Stimulated activated naive B cell treated with anti-CD40 and anti-IgM and Interleukin-4, amounts not matched to agents 10 μg/mL and 1 μg/mL and 100 μg/mL, for 72 hours (primary cell): ENCODE results near the gene SLC25A3.
"Not testable (repeated sequence)": the region's sequence is repeated elsewhere in the genome, so short reads cannot be mapped to it uniquely, and the experiment has no call there.

ENCODE experiments used
- ATAC-seq, 2 donors: fragments of 150-1000 bp; cut with Tn5 transposase; replicated peaks; 2 replicates each; pipeline ENCODE4 v1.10.0; 2021; ENCODE audit warnings: moderate library complexity in 1 of 2
- DNase-seq: peaks from one replicate; pipeline ENCODE4 v3.0.0; 2021
- H3K27ac Mint-ChIP-seq: one replicate; pipeline ENCODE4 v1.8.0; 2022; ENCODE audit warnings: mild to moderate bottlenecking, mixed read lengths
- H3K27me3 Mint-ChIP-seq, 2 donors: one replicate each; pipeline ENCODE4 v1.8.0; 2022; ENCODE audit warnings: mixed read lengths in 2 of 2
- H3K36me3 Mint-ChIP-seq, 2 donors: one replicate each; pipeline ENCODE4 v1.8.0; 2022; ENCODE audit warnings: mixed read lengths in 2 of 2, mild to moderate bottlenecking in 1 of 2
- H3K4me1 Mint-ChIP-seq, 2 donors: one replicate each; pipeline ENCODE4 v1.8.0; 2022; ENCODE audit warnings: mixed read lengths in 2 of 2, mild to moderate bottlenecking in 1 of 2
- H3K4me3 Mint-ChIP-seq, 2 donors: one replicate each; pipeline ENCODE4 v1.8.0; 2022; ENCODE audit warnings: mild to moderate bottlenecking in 2 of 2, mixed read lengths in 2 of 2, moderate library complexity in 1 of 2
- H3K9me3 Mint-ChIP-seq, 2 donors: one replicate each; pipeline ENCODE4 v1.8.0; 2022; ENCODE audit warnings: mixed read lengths in 2 of 2, mild to moderate bottlenecking in 1 of 2

The SLC25A3 gene

DNA sequence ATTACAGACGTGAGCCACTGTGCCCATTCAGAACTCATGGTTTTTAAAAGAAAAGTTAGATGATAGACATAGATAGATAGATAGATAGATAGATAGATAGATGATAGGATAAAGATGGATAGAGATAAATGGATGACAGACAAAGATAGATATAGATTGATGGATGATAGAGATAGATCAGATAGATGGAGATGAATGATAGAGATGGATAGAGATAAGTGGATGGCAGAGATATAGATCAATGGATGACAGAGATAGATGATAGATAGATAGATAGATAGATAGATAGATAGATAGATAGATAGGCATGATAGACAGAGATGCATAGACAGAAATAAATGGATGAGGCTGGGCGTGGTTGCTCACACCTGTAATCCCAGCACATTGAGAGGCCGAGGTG is 13.7 kb upstream of the SLC25A3 start:
- H3K27me3 Mint-ChIP-seq = peaks cover 0 to 7% of the 10 kb centered on the region in 2 donors
- ATAC-seq (no peak), DNase-seq (no peak)
- H3K9me3 Mint-ChIP-seq = peaks cover 0 to 2% of the 10 kb centered on the region in 2 donors
- no peaks in the 10 kb centered on the region for H3K4me1 Mint-ChIP-seq
- no peak overlapping the region for H3K27ac Mint-ChIP-seq
- no peaks in the 10 kb centered on the region for H3K36me3 Mint-ChIP-seq
- no peak overlapping the region for H3K4me3 Mint-ChIP-seq

GRCh38 chr12:98580695-98581094 is 12.8 kb upstream of the SLC25A3 start:
- ATAC-seq (no peak), DNase-seq (no peak)
- no peaks in the 10 kb centered on the region for H3K4me1 Mint-ChIP-seq
- no peak overlapping the region for H3K27ac Mint-ChIP-seq
- peaks cover 0 to 7% of the 10 kb centered on the region in 2 donors for H3K27me3 Mint-ChIP-seq
- peaks cover 0 to 2% of the 10 kb centered on the region in 2 donors for H3K9me3 Mint-ChIP-seq
- no peaks in the 10 kb centered on the region for H3K36me3 Mint-ChIP-seq
- no peak overlapping the region for H3K4me3 Mint-ChIP-seq

GRCh38 chr12:98581101-98581500 is 12.4 kb upstream of the SLC25A3 start:
- Mint-ChIP-seq H3K36me3 (no peaks in the 10 kb centered on the region), H3K9me3 (peaks cover 0 to 2% of the 10 kb centered on the region in 2 donors), H3K4me1 (no peaks in the 10 kb centered on the region), H3K27ac (no peak overlapping the region), H3K4me3 (no peak overlapping the region), H3K27me3 (peaks cover 0 to 7% of the 10 kb centered on the region in 2 donors)
- no peak for ATAC-seq
- no peak for DNase-seq

DNA sequence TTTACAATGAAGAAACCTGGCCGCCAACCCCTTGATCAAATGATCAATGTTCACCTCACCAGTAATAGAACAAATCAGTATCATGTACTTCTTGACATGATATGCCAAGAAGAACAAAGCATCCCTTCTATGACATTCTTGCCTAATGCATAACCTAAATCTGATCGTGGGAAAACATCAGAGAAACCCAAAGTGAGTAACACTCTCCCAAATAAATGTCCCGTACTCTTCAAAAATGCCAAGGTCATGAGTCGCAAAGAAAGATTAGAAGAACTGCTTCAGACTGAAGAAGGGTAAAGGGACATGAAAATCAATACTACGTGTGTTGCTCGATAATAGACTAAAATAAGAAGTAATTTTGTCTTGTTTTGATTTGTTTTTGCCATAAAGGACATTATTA is 11.4 kb upstream of the SLC25A3 start:
- Mint-ChIP-seq H3K4me1 (no peaks in the 10 kb centered on the region), H3K4me3 (no peak overlapping the region), H3K27me3 (peaks cover 0 to 3% of the 10 kb centered on the region in 2 donors), H3K36me3 (no peaks in the 10 kb centered on the region), H3K9me3 (no peaks in the 10 kb centered on the region), H3K27ac (no peak overlapping the region)
- ATAC-seq (no peak), DNase-seq (no peak)

- no peak overlapping the region for H3K4me3 Mint-ChIP-seq
- H3K9me3 Mint-ChIP-seq = no peaks in the 10 kb centered on the region
- H3K4me1 Mint-ChIP-seq = no peaks in the 10 kb centered on the region
- ATAC-seq (no peak), DNase-seq (no peak)
- no peaks in the 10 kb centered on the region for H3K36me3 Mint-ChIP-seq
- peaks cover 0 to 3% of the 10 kb centered on the region in 2 donors for H3K27me3 Mint-ChIP-seq
- no peak overlapping the region for H3K27ac Mint-ChIP-seq
Measured at GRCh38 chr12:98587084-98587483, 6.4 kb upstream of the SLC25A3 start.

DNA sequence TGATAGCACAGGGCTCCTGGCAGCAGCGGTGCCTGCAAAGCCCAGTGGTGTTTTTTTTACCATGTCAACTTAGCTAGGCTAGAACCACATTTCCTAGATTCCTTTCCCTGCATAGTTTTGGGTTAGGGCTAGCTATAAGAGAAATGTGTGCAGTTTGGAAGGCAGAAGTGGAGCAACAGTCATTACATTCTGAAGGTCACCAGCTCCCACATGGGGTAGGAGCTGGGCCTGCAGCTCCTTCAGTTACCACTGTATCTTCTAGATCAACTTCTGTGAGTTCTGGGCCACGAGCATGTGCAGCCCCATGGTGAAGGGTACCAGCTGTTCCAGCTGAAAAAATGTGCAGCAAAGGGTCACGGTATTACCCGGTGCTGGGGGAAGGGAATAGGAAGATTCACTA is 2.3 kb upstream of the SLC25A3 start:
- H3K27me3 Mint-ChIP-seq = no peaks in the 10 kb centered on the region
- no peak for ATAC-seq
- H3K36me3 Mint-ChIP-seq = peaks cover 12 to 21% of the 10 kb centered on the region in 2 donors
- H3K9me3 Mint-ChIP-seq = no peaks in the 10 kb centered on the region
- H3K27ac Mint-ChIP-seq = no peak overlapping the region
- DNase-seq = no peak
- H3K4me1 Mint-ChIP-seq = peaks cover 5 to 23% of the 10 kb centered on the region in 2 donors
- H3K4me3 Mint-ChIP-seq = no peak overlapping the region

GRCh38 chr12:98592825-98593322 is 612 bp upstream of the SLC25A3 start:
- Mint-ChIP-seq H3K4me3 (peak overlapping the region; percentile 94 to 95), H3K36me3 (peaks cover 12 to 24% of the 10 kb centered on the region in 2 donors), H3K9me3 (no peaks in the 10 kb centered on the region), H3K27me3 (no peaks in the 10 kb centered on the region), H3K4me1 (peaks cover 6 to 29% of the 10 kb centered on the region in 2 donors), H3K27ac (peak overlapping the region; percentile 99)
- ATAC-seq = no peak
- DNase-seq = no peak

DNA sequence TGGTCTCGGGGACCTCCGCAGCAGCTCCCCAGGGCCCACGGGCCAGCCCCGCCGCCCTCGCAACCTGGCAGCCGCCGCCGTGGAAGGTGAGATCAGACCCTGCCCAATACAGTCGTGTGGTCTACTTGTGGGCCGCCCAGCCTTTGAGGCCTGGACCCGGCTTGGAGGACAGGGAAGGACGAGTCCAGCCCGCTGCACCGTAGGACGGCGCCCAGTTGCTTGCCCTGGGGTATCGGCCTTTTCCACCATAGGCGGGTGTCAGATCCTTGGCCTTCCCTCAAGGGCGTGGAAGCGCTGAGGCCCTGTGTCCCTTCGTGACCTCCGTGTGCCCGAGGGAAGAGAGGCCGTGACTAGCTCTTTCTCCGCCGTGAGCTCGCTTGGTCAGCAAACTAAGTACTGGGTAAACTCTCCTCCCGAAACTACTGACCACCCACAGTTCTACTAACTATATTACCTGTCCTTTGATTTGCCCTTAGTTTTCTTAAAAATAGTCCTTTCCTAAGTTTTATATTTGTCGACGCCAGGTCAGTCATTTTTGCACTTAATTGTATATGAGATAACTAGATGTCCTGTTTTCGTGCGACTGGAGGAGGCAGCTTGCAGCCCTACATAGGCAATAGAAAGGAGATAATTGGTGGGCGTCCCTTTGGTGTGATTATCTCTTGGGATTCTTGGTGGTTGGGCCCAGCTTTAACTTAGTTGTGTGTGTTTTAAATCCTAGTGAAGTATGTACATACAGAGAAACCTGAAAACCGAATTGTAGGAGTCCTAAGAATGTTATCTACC is 757 bp downstream of the SLC25A3 start:
- no peaks in the 10 kb centered on the region for H3K9me3 Mint-ChIP-seq
- DNase-seq = peak; percentile 32
- peak overlapping the region; percentile 99 for H3K27ac Mint-ChIP-seq
- peak; percentile 37 to 45 for ATAC-seq
- peaks cover 6 to 29% of the 10 kb centered on the region in 2 donors for H3K4me1 Mint-ChIP-seq
- H3K27me3 Mint-ChIP-seq = no peaks in the 10 kb centered on the region
- H3K36me3 Mint-ChIP-seq = peaks cover 14 to 24% of the 10 kb centered on the region in 2 donors
- H3K4me3 Mint-ChIP-seq = peak overlapping the region; percentile 94 to 95

- ATAC-seq (no peak), DNase-seq (no peak)
- Mint-ChIP-seq H3K4me1 (peaks cover 6 to 29% of the 10 kb centered on the region in 2 donors), H3K27me3 (no peaks in the 10 kb centered on the region), H3K9me3 (no peaks in the 10 kb centered on the region), H3K27ac (peak overlapping the region; percentile 42), H3K4me3 (peak overlapping the region; percentile 94 to 95), H3K36me3 (peaks cover 16 to 24% of the 10 kb centered on the region in 2 donors)
Measured at GRCh38 chr12:98595243-98595988, 1.9 kb downstream of the SLC25A3 start.

GRCh38 chr12:98597313-98597712 is 3.8 kb downstream of the SLC25A3 start:
- H3K27me3 Mint-ChIP-seq, ATAC-seq, H3K4me3 Mint-ChIP-seq, H3K9me3 Mint-ChIP-seq, DNase-seq: not testable (repeated sequence)
- Mint-ChIP-seq H3K27ac (peak overlapping the region; percentile 20), H3K4me1 (peaks cover 6 to 28% of the 10 kb centered on the region in 2 donors), H3K36me3 (peaks cover 18 to 29% of the 10 kb centered on the region in 2 donors)

DNA sequence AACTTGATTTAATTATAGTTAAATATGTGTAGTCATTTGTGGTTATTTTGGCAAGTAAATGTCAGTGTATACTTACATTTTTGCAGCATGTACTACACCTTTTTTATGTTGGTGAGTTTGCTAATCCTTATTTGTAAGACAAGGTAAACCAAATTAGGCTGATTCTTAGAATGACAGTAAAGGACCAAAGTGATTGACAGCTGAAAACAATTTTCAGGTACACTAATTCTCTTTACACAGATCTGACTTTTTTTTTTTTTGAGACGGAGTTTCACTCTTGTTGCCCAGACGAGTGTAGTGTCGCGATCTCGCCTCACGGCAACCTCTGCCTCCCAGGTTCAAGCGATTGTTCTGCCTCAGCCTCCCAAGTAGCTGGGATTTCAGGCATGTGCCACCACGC is 8.4 kb downstream of the SLC25A3 start:
- ATAC-seq = no peak
- Mint-ChIP-seq H3K27ac (peak overlapping the region; percentile 47), H3K4me3 (no peak overlapping the region), H3K36me3 (peaks cover 17 to 21% of the 10 kb centered on the region in 2 donors), H3K27me3 (no peaks in the 10 kb centered on the region), H3K9me3 (no peaks in the 10 kb centered on the region), H3K4me1 (peaks cover 1 to 2% of the 10 kb centered on the region in 2 donors)
- no peak for DNase-seq

DNA sequence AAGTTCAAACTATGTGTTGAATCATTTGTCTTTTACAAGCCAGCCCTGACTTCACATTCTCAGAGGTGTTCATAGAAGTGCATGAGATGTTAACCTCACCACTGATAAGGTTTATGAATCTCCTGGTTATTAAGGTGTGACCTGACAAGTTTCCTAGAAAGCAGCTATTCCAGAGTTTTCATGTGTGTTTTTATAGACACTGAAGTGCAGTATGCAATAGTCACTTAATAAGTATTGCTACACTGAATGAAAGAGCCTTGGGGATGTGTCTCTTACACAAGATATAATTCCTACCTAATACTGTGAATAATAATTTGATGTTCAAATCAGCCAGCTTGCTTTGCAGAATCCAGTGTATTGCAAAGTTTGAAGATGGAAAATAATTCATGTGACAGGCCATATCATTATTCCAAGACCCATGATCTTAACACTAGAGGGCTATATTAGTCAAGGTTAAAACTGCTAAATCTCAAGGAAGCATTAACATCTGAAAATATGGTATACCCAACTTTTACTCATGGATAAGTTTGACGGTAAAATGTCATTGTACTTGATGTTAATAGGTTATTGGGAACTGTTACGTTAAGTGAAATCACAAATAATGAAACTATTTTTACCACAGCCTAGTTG is 13.0 kb downstream of the SLC25A3 start:
- H3K4me1 Mint-ChIP-seq = peaks cover 6 to 8% of the 10 kb centered on the region in 2 donors
- H3K27ac Mint-ChIP-seq = no peak overlapping the region
- no peak for ATAC-seq
- H3K4me3 Mint-ChIP-seq = no peak overlapping the region
- peaks cover 13 to 16% of the 10 kb centered on the region in 2 donors for H3K36me3 Mint-ChIP-seq
- DNase-seq = no peak
- H3K9me3 Mint-ChIP-seq = no peaks in the 10 kb centered on the region
- no peaks in the 10 kb centered on the region for H3K27me3 Mint-ChIP-seq

DNA sequence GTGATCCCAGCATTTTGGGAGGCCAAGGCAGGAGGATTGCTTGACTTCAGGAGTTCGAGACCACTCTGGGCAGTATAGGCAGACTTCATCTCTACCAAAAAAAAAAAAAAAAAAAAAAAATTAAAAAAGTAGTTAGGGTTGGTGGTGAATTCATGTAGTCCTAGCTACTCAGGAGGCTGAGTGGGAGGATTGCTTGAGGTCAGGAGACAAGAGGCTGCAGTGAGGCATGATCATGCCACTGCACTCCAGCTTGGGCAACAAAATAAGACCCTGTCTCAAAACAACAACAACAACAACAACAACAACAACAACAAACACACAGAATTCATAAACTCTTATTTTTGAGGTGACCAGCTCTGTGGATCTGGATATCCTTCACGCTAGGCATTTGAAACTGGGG is 17.1 kb downstream of the SLC25A3 start:
- Mint-ChIP-seq H3K9me3 (no peaks in the 10 kb centered on the region), H3K4me3 (no peak overlapping the region), H3K4me1 (peaks cover 17 to 24% of the 10 kb centered on the region in 2 donors), H3K27ac (no peak overlapping the region), H3K36me3 (peaks cover 2 to 3% of the 10 kb centered on the region in 2 donors), H3K27me3 (no peaks in the 10 kb centered on the region)
- DNase-seq = no peak
- no peak for ATAC-seq

- H3K27ac Mint-ChIP-seq = peak overlapping the region; percentile 94
- peak overlapping the region in 1 of 2 donors; percentile 63 for H3K4me3 Mint-ChIP-seq
- peak; percentile 96 to 98 for ATAC-seq
- H3K27me3 Mint-ChIP-seq = no peaks in the 10 kb centered on the region
- H3K4me1 Mint-ChIP-seq = peaks cover 13 to 16% of the 10 kb centered on the region in 2 donors
- peak; percentile 49 for DNase-seq
- H3K36me3 Mint-ChIP-seq = peaks cover 4 to 6% of the 10 kb centered on the region in 2 donors
- H3K9me3 Mint-ChIP-seq = no peaks in the 10 kb centered on the region
Measured at GRCh38 chr12:98612696-98613334, 19.3 kb downstream of the SLC25A3 start.
